Left hindlimb (tissue), 1 donor: ENCODE measurements around the gene HPN.
"Not testable (repeated sequence)": the region's sequence is repeated elsewhere in the genome, so short reads cannot be mapped to it uniquely, and the experiment has no call there.

Experiments
- DNase-seq: peaks from one replicate; pipeline ENCODE4 v3.0.0-alpha.2; 2018

The HPN gene

GRCh38 chr19:35041548-35042055 lies at the start of gene HPN:
Gene HPN, plus strand, starts transcription at chr19:35041721. Its CDS starts 786 bp downstream, at chr19:35042507.
- no peak for DNase-seq

DNA sequence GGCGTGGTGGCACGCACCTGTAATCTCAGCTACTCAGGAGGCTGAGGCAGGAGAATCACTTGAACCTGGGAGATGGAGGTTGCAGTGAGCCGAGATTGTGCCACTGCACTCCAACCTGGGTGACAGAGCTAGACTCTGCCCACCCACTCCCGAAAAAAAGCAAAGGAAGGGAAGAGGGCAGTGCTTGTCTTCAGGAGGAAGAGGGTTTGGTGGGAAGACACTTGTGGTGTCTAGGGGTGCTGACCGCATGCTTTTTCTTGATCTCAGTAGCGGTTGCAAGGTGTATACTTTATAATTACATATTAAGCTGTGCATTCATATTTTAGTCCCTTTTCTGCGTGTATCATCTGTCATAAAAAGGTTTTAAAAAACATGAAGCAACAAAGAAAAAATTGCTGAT lies 48.9 kb upstream of the HPN start:
- not testable (repeated sequence) for DNase-seq

GRCh38 chr19:34994286-34994642 lies 47.3 kb upstream of the HPN start:
- no peak for DNase-seq

DNA sequence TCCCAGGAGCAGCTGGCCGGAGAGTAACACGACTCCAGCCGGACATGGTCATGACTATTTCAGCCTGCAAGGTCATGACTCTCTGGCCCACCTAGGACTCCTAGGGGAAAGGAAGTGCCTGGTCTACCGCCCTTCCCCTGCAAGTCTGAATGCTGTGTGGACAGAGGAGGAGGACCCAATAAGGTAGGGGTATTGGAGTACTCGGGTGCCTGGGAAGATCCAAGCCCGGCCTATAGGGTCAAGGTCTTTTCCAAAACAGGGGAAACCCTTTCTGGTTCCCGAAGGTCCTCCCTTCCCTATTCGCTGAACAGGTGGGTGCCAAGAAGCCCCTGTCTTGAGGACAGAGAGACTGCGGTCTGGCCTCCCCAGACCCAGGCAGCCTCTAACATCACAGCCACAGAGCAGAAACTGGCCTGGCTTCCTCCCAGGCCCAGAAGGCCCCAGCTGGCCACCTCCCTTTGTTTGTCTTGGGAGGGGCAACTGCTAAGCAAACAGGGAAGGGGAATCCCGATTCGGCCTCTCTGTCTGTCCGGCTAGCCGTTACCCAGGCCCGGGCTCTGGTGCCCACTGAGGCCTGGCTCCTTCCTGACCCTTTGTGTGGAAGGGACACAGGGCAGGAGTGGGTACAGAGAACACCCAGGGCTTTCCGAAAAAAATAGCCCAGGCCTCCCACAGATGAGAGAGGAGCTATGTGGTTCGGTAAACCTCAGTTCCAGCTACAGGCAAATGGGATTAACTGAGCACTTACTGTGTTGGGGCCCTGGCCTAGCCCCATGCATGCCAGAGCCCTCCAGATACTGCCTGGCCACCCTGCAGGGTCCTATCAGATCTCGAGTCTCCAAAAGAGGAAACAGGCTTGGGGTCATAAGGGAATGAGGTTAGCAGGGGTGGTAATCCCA lies 46.6 kb upstream of the HPN start:
- DNase-seq: no peak

- DNase-seq: no peak
These were observed 46.0 kb upstream of the HPN start for GRCh38 chr19:34995551-34995950.

DNA sequence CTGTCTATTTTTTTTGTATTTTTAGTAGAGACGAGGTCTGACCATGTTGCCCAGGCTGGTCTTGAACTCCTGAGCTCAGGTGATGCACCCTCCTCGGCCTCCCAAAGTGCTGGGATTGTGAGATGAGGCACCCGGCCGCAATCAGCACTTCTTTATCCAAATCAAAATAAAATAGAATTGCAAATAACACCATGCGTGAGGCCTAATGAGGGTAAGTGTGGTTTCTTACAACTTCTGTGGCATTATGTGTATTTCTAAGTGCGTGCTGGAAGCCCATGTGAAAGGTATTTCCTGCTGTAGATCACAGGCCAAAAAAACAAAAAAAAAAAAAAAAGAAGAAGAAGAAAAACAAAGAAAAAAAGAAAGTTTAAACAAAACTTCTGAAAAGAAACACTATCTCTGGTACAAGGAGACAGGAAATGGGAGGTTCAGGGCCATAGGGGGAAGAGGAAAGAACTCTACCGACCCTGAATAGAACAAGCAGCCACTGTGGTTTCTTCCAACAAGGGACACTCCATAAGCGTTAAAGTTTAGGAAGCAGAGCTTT lies 44.4 kb upstream of the HPN start:
- DNase-seq: no peak

DNA sequence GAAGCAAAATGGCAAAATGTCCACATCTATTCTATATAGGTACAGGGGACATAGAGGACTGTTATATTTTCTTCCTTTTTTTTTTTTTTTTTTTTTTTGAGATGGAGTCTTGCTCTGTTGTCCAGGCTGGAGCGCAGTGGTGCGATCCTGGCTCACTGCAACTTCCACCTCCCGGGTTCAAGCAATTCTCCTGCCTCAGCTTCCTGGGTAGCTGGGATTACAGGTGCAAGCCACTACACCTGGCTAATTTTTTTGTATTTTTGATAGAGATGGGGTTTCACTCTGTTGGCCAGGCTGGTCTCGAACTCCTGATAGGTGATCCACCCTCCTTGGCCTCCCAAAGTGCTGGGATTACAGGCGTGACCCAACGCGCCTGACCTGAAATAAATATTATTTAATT lies 43.3 kb upstream of the HPN start:
- not testable (repeated sequence) for DNase-seq

GRCh38 chr19:34998777-34999497 lies 42.6 kb upstream of the HPN start:
- DNase-seq: no peak

DNA sequence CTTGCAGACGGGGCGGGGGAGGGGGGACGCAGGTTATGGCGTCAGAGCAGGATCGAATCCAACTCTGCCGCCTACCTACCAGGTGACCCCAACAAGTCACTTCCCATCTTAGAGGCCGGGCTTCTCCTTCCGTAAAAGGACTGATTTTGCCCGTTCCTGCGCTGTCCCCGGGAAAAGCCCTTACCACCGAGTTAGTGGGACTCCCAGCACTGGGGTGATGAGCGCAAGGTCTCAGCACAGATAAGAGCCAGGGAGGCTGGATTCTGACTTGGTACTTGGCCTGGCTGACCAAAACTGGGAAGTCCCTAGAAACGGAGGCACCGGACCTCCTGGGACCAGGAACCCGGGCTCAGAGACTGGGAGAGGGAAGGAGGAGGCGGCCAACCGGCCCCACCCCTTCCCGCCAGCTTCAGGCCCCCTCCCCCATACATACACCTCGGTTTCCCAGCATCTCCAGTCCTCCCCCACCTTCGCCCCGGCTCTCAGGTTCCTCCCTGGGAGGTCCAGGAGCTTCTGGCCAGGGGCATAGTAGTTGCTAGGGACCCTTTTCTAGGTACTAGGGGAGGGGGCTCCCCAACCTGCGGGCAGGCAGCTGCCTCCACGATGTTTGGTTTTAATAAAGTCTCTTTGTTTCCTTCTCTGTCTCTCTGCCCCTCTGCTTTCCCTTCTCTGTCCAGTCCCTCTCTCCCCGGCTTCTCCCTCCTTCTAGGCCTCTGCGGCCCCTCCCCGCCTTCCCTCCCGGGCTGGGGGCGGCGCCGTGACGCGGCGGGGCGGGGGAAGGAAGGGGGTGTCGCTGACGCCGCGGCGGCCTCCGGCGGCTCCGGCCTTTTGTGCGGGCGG lies 41.8 kb upstream of the HPN start, which contains the start of gene GRAMD1A:
Gene GRAMD1A, plus strand, starts transcription at position 826 of the 840 bp plus-strand sequence. CDS start 156 bp downstream, outside the sequence.
- peak; percentile 93 for DNase-seq

- DNase-seq: no peak
These were observed 41.2 kb upstream of the HPN start for GRCh38 chr19:35000338-35000646.

GRCh38 chr19:35000647-35001501 lies 40.6 kb upstream of the HPN start:
- peak; percentile 66 for DNase-seq

- DNase-seq: no peak
These were observed 39.4 kb upstream of the HPN start for GRCh38 chr19:35002037-35002535.

GRCh38 chr19:35004517-35005255 lies 36.8 kb upstream of the HPN start:
- DNase-seq: no peak

DNA sequence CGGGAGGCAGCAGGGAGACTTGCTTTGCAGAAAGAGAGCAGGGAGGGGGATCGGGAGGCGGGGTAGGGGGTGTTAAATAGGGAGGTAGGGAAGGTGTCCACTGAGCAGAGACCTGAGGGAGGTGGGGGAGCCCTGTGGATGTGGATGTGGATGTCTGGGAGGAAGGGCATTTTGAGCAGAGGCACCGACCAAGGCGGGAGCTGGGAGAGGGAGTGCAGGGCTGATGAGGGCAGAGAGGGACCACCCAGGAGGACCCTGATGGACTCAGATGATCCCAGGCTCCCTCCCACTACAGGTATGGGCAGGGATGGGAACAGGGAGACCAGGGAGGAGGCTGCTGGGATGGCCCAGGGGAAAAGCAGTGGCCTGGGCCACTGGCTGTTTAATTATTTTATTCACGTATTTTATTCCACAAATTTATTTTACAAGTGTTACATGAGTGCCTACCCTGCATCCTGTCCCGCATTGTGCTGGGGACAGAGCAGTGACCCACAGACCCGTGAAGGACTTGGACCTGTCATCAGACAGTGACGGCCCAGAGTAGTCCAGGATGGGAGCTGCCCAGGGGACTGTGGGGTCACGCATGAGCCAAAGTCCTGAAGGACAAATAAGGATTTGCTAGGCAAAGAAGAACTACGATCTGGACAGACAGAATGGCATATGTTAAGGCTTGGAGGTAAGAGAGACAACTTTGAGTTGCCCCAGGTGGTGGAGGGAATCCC lies 36.1 kb upstream of the HPN start:
- DNase-seq: peak; percentile 20

DNA sequence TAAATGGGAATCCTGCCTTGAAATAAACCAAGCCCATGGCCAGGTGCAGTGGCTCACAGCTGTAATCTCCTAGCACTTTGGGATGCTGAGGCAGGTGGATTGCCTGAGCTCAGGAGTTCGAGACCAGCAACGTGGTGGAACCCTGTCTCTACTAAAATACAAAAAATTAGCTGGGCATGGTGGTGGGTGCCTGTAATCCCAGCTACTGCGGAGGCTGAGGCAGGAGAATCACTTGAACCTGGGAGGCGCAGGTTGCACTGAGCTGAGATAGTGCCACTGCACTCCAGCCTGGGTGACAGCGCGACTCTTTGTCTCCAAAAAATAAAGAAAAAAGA lies 35.5 kb upstream of the HPN start:
- not testable (repeated sequence) for DNase-seq

DNA sequence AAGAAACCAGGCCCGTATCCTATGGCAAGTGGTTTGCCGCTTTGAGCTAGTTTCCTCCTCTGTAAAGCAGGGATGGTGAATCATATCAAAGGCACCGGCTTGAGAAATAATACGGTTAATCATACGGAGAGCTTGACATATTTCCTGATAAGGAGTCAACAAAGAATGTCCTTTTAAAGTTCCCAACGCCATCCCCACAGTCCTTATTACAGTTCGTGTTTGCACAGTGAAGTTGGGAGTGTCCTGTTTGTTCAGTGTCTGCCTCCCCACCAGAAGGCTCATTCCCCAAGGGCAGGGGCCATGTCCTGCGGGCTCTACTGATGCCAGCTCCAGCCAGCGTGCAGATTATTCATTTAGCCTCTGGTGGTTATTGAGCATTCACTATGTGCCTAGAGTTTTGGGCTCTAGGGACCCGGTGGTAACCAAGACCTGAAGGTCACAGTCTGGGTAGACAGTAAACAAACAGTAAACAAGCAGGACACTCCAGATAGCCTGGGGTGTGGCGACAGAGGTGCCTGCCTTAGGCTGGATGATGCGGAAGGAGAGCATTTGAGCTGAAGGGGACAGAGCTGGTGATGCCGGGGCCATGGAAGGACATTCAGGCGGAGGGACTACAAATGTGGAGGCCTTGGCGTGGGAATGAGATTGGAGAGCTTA lies 35.1 kb upstream of the HPN start:
- no peak for DNase-seq

DNA sequence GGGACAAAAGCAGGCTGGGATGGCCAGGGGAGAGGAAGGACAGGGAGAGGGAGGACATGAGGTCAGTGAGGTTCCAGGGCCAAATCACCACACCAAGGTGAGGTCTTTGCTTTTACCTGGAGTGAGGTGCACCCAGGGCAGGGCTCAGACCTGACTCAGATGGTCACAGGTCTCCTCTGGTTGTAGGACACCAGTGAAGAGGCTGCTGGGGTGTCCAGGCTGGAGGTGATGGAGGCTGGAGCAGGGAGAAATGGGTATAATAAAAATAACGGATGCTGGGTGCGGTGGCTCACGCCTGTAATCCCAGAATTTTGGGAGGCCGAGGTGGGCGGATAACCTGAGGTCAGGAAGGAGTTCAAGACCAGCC lies 34.5 kb upstream of the HPN start:
- no peak for DNase-seq

GRCh38 chr19:35007427-35007826 lies 34.1 kb upstream of the HPN start:
- not testable (repeated sequence) for DNase-seq

DNA sequence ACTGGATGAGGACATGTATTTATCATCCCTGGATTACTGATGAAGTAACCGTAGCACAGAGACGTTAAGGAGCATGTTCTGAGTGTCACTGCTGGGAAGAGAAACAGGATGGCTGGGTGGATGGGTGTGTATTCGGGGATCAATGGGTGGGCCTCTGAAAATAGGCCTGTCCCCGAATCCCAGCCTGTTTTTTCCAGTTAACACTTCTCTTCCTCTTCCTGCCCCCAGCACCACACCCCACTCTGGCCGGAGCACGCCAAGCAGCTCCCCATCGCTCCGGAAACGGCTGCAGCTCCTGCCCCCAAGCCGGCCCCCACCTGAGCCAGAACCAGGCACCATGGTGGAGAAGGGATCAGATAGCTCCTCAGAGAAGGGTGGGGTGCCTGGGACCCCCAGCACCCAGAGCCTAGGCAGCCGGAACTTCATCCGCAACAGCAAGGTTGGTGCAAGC lies 32.6 kb upstream of the HPN start:
- no peak for DNase-seq
